ENCODE results near the gene PARD3B. TPM values are rescaled to one million over a fixed set of nuclear protein-coding genes. Genes with fewer than 3 reads are reported as not detected.

The PARD3B gene
- total and polyA plus RNA-seq, 2 of the 13 experiments (the other 11 are each of a cell fraction or from before 2014, with no cell fraction given), result 0.71 to 2.3 TPM

- TF ChIP-seq, protein P1, sequence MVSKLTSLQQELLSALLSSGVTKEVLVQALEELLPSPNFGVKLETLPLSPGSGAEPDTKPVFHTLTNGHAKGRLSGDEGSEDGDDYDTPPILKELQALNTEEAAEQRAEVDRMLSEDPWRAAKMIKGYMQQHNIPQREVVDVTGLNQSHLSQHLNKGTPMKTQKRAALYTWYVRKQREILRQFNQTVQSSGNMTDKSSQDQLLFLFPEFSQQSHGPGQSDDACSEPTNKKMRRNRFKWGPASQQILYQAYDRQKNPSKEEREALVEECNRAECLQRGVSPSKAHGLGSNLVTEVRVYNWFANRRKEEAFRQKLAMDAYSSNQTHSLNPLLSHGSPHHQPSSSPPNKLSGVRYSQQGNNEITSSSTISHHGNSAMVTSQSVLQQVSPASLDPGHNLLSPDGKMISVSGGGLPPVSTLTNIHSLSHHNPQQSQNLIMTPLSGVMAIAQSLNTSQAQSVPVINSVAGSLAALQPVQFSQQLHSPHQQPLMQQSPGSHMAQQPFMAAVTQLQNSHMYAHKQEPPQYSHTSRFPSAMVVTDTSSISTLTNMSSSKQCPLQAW (CRISPR knock-in tag; IDR thresholded peaks at IDR 0.05), result no peak
- no peak for TF ChIP-seq KDM1A (CRISPR knock-in tag; IDR thresholded peaks at IDR 0.05)
- TF ChIP-seq RFXANK (CRISPR knock-in tag; IDR thresholded peaks at IDR 0.05), result no peak
- TF ChIP-seq GABPB1 (CRISPR knock-in tag; IDR thresholded peaks at IDR 0.05), result no peak
- no peak for TF ChIP-seq ZNF547 (CRISPR knock-in tag; IDR thresholded peaks at IDR 0.05)
These were observed 1113.3 kb downstream of the PARD3B start (continued) for GRCh38 chr2:205658572-205658971.

GRCh38 chr2:205659922-205660321 is 1114.6 kb downstream of the PARD3B start:
- ATAC-seq (no peak), FAIRE-seq (no peak), DNase-seq (ENCODE audit: low spot score) (no peak)
- no peak overlapping the region for H3K27ac ChIP-seq (ENCODE audit: extremely low read length, insufficient read depth, low read length)
- H3K4me3 ChIP-seq (replicated peaks in 1 of 3; ENCODE audit: insufficient read depth in 1 of 3, low read depth in 2 of 3, low read length in 3 of 3), result no peak overlapping the region
- no peaks in the 10 kb centered on the region for H3K4me1 ChIP-seq (ENCODE audit: insufficient read depth, low read length)
- intact Hi-C loops (cut with micrococcal nuclease; ENCODE audit: unreplicated experiment) (no loop called here), in situ Hi-C loops (cut with HindIII; ENCODE audit: extremely low pct_ligation_motif_present, low pct_unique_long_range_greater_than_20kb) (no loop called here)
- no peaks in the 10 kb centered on the region for H4K20me1 ChIP-seq (ENCODE audit: insufficient read depth, low read length)
- no peaks in the 10 kb centered on the region for H3K36me3 ChIP-seq (replicated peaks in 1 of 2; ENCODE audit: control insufficient read depth in 1 of 2, insufficient read depth in 2 of 2, low read length in 2 of 2)
- CTCF ChIA-PET (ENCODE audit: low intra/inter-chr PET ratio, low total read pairs), result no interaction called here
- TF ChIP-seq ZNF281 (CRISPR knock-in tag; IDR thresholded peaks at IDR 0.05; ENCODE audit: borderline replicate concordance), result no peak
- TF ChIP-seq ZNF138 (CRISPR knock-in tag; IDR thresholded peaks at IDR 0.05; ENCODE audit: low read depth), result no peak
- no peak for TF ChIP-seq ZNF234 (CRISPR knock-in tag; conservative IDR thresholded peaks at IDR 0.05)
- no peak for TF ChIP-seq ZZZ3 (CRISPR knock-in tag; IDR thresholded peaks at IDR 0.05; ENCODE audit: borderline replicate concordance)
- no peak for TF ChIP-seq TBP (CRISPR knock-in tag; IDR thresholded peaks at IDR 0.05)
- TF ChIP-seq FOSL1 (CRISPR knock-in tag; IDR thresholded peaks at IDR 0.05; ENCODE audit: borderline replicate concordance), result no peak
- TF ChIP-seq MLLT10 (CRISPR knock-in tag; IDR thresholded peaks at IDR 0.05), result no peak
- TF ChIP-seq, protein P2, sequence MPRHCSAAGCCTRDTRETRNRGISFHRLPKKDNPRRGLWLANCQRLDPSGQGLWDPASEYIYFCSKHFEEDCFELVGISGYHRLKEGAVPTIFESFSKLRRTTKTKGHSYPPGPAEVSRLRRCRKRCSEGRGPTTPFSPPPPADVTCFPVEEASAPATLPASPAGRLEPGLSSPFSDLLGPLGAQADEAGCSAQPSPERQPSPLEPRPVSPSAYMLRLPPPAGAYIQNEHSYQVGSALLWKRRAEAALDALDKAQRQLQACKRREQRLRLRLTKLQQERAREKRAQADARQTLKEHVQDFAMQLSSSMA (CRISPR knock-in tag; IDR thresholded peaks at IDR 0.05), result no peak
- TF ChIP-seq PHB2 (IDR thresholded peaks at IDR 0.05; ENCODE audit: partially characterized antibody), result no peak
- no peak for TF ChIP-seq SP140L (CRISPR knock-in tag; IDR thresholded peaks at IDR 0.05; ENCODE audit: borderline replicate concordance)
- no peak overlapping the region for H3K9ac ChIP-seq (ENCODE audit: insufficient read depth, low read depth, low read length)
- H3K9me3 ChIP-seq (ENCODE audit: low read length), result no peaks in the 10 kb centered on the region
- no peaks in the 10 kb centered on the region for H3K79me2 ChIP-seq (ENCODE audit: insufficient read depth, low read length)
- WGBS (ENCODE audit: low lambda C conversion rate), result 29% methylated on average over 7 of the region's 8 CpGs
- H2AFZ ChIP-seq (ENCODE audit: low read length), result no peak overlapping the region
- no peaks in the 10 kb centered on the region for H3K27me3 ChIP-seq (ENCODE audit: control insufficient read depth in 1 of 2, insufficient read depth in 2 of 2, low read length in 2 of 2)
- H3K4me2 ChIP-seq (ENCODE audit: low read depth, low read length), result no peak overlapping the region
- BruUV-seq (replicated peaks), result no TSS peak
- POLR2A ChIA-PET, result no interaction called here

All from HepG2 (cell line).